GM12891 (cell line): Measurements from ENCODE around the gene FARP1.

Experiments used
- DNase-seq: peaks from one replicate; pipeline ENCODE4 v3.0.0; 2011; ENCODE audit warnings: low spot score; ENCODE audit not compliant: insufficient read length
- FAIRE-seq: peaks from 2 replicates; lab custom pipeline; 2011; peaks lifted over from hg19 to GRCh38; lab: Jason Lieb, UNC
- PAX5 ChIP-seq: IDR thresholded peaks from 2 replicates; pipeline ENCODE4 v1.6.1; 2011; ENCODE audit warnings: low read length, moderate library complexity, mild to moderate bottlenecking; ENCODE audit not compliant: insufficient read depth, severe bottlenecking
- POLR2A ChIP-seq: IDR thresholded peaks from 2 replicates; pipeline ENCODE4 v1.6.1; 2011; ENCODE audit warnings: low read depth, low read length, control low read depth
- POLR2AphosphoS5 ChIP-seq: IDR thresholded peaks from 2 replicates; pipeline ENCODE4 v1.6.1; 2011; ENCODE audit warnings: low read depth, low read length, control low read depth
- POU2F2 ChIP-seq: IDR thresholded peaks from 2 replicates; pipeline ENCODE4 v1.6.1; 2011; ENCODE audit warnings: low read depth, mild to moderate bottlenecking, control low read depth, low read length, moderate library complexity
- SPI1 ChIP-seq: IDR thresholded peaks from 2 replicates; pipeline ENCODE4 v1.6.1; 2011; ENCODE audit warnings: low read depth, low read length, control low read depth
- TAF1 ChIP-seq: IDR thresholded peaks from 2 replicates; pipeline ENCODE4 v1.6.1; 2011; ENCODE audit warnings: low read depth, low read length, control low read depth

FARP1 gene

DNA sequence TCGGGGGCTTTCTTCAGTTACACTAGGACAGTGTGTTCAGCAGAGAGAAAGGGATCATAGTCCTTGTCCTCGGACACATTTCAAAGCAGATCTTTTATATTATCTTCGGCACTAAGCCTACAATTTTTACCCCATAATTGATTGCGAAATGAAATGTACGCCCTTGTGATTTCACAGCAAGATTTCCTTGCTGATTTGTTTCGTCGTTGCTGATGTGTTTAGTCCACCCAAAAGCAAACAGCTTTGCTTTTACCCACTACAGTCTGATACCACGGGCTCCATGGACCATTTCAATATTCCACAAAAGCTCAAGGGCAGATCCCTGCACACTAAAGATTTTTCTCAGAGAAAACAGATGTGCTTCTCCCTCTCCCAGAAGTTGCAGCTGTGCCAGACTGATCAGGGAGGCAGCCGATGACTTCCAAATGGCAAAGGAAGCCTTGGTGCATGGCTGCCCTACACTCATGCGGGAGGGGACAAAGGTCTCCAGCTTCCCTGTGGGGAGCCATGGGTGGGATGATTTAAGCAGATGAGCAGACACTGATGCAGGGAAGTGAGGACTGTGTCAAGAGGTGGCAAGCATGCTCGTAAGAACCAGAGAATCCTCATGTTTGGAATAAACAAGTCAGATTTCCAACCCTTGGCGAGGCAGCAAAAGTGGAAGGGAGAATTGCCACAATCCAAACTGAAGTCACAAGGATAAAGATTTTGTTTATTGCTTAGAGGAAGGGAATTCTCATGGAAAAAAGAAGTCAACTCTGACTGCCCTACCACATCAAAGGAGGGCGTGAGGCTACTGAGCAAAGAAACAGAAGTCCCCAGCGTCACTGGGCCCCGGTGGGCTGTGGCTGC, 353.0 kb downstream of the FARP1 start:
- TF ChIP-seq TAF1: no peak
- no peak for TF ChIP-seq POU2F2
- no peak for TF ChIP-seq POLR2AphosphoS5
- no peak for TF ChIP-seq POLR2A
- TF ChIP-seq SPI1: no peak
- TF ChIP-seq PAX5: no peak
- FAIRE-seq: no peak
- no peak for DNase-seq

DNA sequence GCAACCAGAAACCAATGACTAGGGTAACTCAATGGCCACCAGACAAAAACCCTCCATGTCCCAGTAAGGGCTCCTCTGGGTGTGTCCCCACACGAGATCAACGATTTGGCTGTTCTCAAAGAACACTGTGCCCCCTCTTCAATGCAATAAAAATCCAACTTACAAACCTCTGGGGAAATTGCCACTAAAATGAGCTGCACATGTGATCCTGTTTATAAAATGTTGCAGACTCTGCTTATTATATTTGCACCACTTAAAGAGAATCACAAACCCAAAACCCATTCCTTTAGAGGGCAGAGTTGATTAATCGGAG, 353.5 kb downstream of the FARP1 start:
- TF ChIP-seq PAX5 (no peak), POU2F2 (no peak), SPI1 (no peak), POLR2A (no peak), POLR2AphosphoS5 (no peak), TAF1 (no peak)
- FAIRE-seq (no peak), DNase-seq (no peak)

DNA sequence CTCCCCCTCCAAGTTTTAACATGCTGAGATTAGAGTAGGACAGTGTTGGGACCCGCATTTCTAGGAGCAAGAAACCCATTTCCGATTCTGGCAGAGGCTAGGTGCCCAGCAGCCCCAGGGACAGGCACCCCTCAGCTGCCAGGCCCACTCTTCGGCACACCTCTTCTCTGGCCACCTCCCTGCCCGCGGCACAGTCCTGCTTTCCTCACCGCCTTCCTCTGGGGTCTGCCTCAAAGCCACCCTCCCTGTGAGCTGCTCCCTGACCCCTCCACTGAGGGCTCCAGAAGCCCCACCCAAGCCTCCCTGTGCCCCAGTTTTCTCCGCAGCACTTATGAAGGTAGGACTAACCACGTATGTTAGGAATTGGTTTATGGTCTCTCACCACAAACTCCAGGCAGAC, 354.1 kb downstream of the FARP1 start:
- TF ChIP-seq PAX5 (no peak), POU2F2 (no peak), SPI1 (no peak), TAF1 (no peak), POLR2A (no peak), POLR2AphosphoS5 (no peak)
- FAIRE-seq (no peak), DNase-seq (no peak)

DNA sequence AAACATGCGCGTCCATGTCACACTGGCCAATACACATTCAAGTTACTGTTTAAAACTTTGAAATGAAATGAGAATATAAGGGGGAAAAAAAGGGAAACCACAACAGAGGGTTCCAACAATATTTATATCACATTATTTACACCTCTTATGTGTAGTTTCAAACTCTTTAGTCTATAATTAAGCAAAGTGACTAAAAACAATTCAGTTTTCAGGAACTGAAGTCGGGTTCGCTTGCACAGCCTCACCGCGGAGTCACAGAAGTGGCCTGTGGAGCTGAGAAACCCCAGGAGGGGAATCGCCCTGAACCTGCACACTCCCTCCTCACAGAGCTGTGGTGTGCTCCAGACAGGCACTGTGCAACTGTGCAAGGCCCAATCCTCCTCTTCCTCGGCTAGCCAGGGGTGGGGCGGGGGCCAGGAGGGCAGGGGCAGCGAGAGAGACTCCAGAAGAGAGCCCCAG, 358.1 kb downstream of the FARP1 start:
- peak; percentile 48 for DNase-seq
- peak; percentile 23; the same call in 1 of the 2 replicates for TF ChIP-seq POU2F2
- no peak for TF ChIP-seq POLR2A
- peak; percentile 93 for TF ChIP-seq SPI1
- no peak for TF ChIP-seq PAX5
- no peak for TF ChIP-seq TAF1
- no peak for TF ChIP-seq POLR2AphosphoS5
- peak; percentile 79 for FAIRE-seq

DNA sequence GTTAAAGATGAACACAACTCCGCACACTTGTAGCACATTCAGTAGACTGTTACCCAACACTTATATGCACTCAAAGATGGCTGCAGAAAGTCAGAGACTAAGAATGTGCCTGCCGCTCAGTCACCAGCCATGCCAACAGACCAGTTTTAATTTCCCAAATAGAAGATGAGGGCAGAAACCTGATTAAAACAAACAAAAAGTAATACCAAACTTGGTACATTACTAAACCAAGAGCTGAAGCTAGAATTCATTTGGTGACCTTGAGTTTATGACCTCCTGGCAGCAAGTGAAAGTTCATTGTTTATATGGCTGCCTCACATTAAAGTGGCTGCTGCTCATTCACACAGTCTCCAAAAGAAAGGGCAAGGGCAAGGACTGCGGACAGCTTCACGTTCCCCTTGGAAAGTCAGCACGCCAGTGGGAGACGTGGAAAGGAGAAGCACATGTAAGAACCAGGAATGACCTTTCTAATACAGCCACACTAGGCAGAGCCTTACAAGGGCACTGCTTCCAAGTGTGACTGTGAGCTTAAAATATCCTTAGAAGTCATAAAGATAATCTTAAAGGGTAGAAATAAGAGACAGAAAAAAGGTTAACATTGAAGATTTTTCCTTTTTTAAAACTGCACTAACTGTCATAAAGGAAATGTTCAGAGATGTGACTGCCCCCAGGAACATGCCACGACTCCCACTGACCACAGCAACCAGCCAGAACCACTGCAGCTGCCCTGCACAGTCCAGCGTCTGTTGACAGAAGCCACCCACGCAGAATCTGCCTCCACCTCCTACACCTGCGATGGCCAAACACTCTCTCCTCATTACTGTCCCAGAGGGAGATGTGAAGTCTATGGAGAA, 360.5 kb downstream of the FARP1 start:
- TF ChIP-seq TAF1 (no peak), SPI1 (no peak), POLR2A (no peak), POLR2AphosphoS5 (no peak), PAX5 (no peak), POU2F2 (no peak)
- DNase-seq: no peak
- FAIRE-seq: no peak

DNA sequence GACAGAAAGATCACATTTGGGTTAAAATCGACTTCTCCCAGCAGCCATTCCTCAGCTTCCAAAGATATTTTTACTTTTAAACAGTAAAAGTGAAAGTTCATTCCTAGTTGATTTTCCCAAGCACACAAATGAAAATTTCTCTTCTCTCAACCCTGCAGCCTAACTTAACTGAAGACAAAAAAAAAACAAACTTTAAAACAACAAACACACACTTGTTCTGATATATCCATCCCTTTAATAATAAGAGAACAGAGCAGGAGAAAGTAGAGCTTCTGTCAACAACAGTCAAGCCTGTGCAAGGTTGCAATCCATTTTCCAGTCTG, 361.1 kb downstream of the FARP1 start:
- DNase-seq (no peak), FAIRE-seq (no peak)
- TF ChIP-seq SPI1 (no peak), TAF1 (no peak), POLR2A (no peak), PAX5 (no peak), POLR2AphosphoS5 (no peak), POU2F2 (no peak)

DNA sequence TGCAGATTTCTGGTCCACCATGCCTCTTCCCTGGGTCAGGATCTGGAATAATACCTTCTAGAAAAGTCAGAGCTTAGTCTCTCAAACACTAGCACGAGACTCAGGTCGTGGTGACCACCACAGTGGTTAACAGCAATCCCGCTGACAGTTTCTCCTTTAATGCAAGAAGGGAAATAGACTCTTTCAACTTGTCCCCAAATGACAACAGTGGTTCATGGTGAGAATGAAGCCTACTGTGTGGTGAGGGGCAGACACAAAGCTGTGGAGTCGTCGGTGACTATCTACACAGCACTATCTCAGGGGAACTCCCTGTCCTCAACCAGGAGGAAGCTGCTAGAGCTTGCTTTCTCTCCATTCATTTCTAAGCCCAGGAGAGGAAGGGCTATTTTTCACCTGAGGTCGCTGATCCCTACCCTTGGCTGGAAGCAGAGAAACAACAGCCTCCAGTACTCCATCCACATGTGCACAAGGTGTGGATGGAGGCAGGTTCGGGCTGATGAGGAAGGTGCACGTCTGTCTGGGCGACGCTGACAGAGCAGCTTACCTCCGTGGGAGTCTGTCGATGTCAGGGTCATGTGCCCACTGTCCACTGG, 361.6 kb downstream of the FARP1 start:
- DNase-seq (no peak), FAIRE-seq (peak; percentile 65)
- TF ChIP-seq PAX5 (no peak), TAF1 (no peak), POU2F2 (no peak), POLR2AphosphoS5 (no peak), POLR2A (no peak), SPI1 (no peak)
